Measurements from ENCODE around the gene LYL1.

- no peak for TF ChIP-seq MAX (IDR thresholded peaks at IDR 0.05; ENCODE audit: insufficient read depth, insufficient read length)
- no peak for TF ChIP-seq JUN (IDR thresholded peaks at IDR 0.05; ENCODE audit: borderline replicate concordance, insufficient read depth, insufficient read length, low read depth)
- TF ChIP-seq CTCF (IDR thresholded peaks at IDR 0.05; ENCODE audit: extremely low read depth in 1 of 2, insufficient read depth in 1 of 2, low read depth in 1 of 2, low read length in 2 of 2): no peak
Measured at GRCh38 chr19:13078381-13078780, 24.3 kb downstream of the LYL1 start.

All from endothelial cell of umbilical vein (primary cell).